HEK293 (cell line): ENCODE results near the gene MYL3.

Experiments
- CTCF ChIA-PET: fragments of 350-600 bp; formaldehyde crosslinking; extraction: SDS; loops from one replicate; lab custom pipeline; 2021; ENCODE audit warnings: antibody characterized with exemption; lab: Yijun Ruan, JAX
- POLR2A ChIA-PET: fragments of 300-600 bp; formaldehyde crosslinking; extraction: SDS; loops from one replicate; lab custom pipeline; 2020; ENCODE audit warnings: antibody characterized with exemption, inconsistent platforms; lab: Yijun Ruan, JAX
- H3K27ac ChIP-seq: fragments of 200-500 bp; sonication (Bioruptor generic); 2 replicates; pipeline ENCODE4 v1.5.1; 2014; ENCODE audit warnings: low read depth, low read length, control low read depth, inconsistent platforms; ENCODE audit errors: extremely low read depth
- H3K36me3 ChIP-seq, 2 experiments: fragments of 200-500 bp in 1 of 2; sonication (Bioruptor generic) in 1 of 2; 1 replicate in 1 of 2; 2 replicates in 1 of 2; pipeline ENCODE4 v1.5.1; 2014 to 2017; ENCODE audit warnings: inconsistent platforms in 2 of 2, low read length in 2 of 2; ENCODE audit not compliant: control insufficient read depth in 2 of 2, insufficient read depth in 1 of 2
- H3K4me1 ChIP-seq: fragments of 200-500 bp; sonication (Bioruptor generic); 2 replicates; pipeline ENCODE4 v1.5.1; 2014; ENCODE audit warnings: mild to moderate bottlenecking, low read length, inconsistent platforms; ENCODE audit not compliant: control insufficient read depth, insufficient read depth
- H3K4me3 ChIP-seq: 2 replicates; pipeline ENCODE4 v1.5.1; 2011; ENCODE audit warnings: low read depth, mild to moderate bottlenecking, control low read depth, low read length, moderate library complexity
- H3K9me3 ChIP-seq: fragments of 200-500 bp; sonication (Bioruptor generic); 2 replicates; pipeline ENCODE4 v1.5.1; 2014; ENCODE audit warnings: low read depth, low read length, inconsistent platforms; ENCODE audit not compliant: control insufficient read depth, insufficient read depth
- FEZF1 ChIP-seq: fragments of 450-650 bp; formaldehyde crosslinking; IDR thresholded peaks from 2 replicates; pipeline ENCODE4 v1.5.1; 2016; ENCODE audit warnings: missing biosample characterization, missing genetic modification characterization
- REPIN1 ChIP-seq: fragments of 450-650 bp; formaldehyde crosslinking; IDR thresholded peaks from 2 replicates; pipeline ENCODE4 v1.5.1; 2017; ENCODE audit warnings: missing biosample characterization, missing genetic modification characterization, low read depth
- SALL2 ChIP-seq: fragments of 450-650 bp; formaldehyde crosslinking; IDR thresholded peaks from 2 replicates; pipeline ENCODE4 v1.5.0; 2017; ENCODE audit warnings: missing biosample characterization, mild to moderate bottlenecking, missing genetic modification characterization, borderline replicate concordance
- SP3 ChIP-seq: fragments of 450-650 bp; formaldehyde crosslinking; IDR thresholded peaks from 2 replicates; pipeline ENCODE4 v1.5.1; 2016; ENCODE audit warnings: missing biosample characterization, missing genetic modification characterization
- TCF7L2 ChIP-seq: IDR thresholded peaks from 2 replicates; pipeline ENCODE4 v1.6.1; 2011; ENCODE audit warnings: low read depth, mild to moderate bottlenecking, inconsistent platforms, low read length, moderate library complexity, borderline replicate concordance
- TRIM28 ChIP-seq: IDR thresholded peaks from 2 replicates; pipeline ENCODE4 v1.6.1; 2011; ENCODE audit warnings: low read length, control low read depth, borderline replicate concordance
- ZNF10 ChIP-seq: fragments of 450-650 bp; formaldehyde crosslinking; IDR thresholded peaks from 2 replicates; pipeline ENCODE4 v1.5.1; 2017; ENCODE audit warnings: missing biosample characterization, missing genetic modification characterization
- ZNF155 ChIP-seq: fragments of 450-650 bp; formaldehyde crosslinking; IDR thresholded peaks from 2 replicates; pipeline ENCODE4 v1.5.1; 2016; ENCODE audit warnings: missing biosample characterization, missing genetic modification characterization
- ZNF16 ChIP-seq: fragments of 450-650 bp; formaldehyde crosslinking; IDR thresholded peaks from 2 replicates; pipeline ENCODE4 v1.5.1; 2016; ENCODE audit warnings: low read depth, missing biosample characterization, missing genetic modification characterization
- ZNF175 ChIP-seq: fragments of 450-650 bp; formaldehyde crosslinking; IDR thresholded peaks from 2 replicates; pipeline ENCODE4 v1.5.1; 2016; ENCODE audit warnings: missing biosample characterization, missing genetic modification characterization
- ZNF24 ChIP-seq: fragments of 450-650 bp; formaldehyde crosslinking; IDR thresholded peaks from 2 replicates; pipeline ENCODE4 v1.5.1; 2016; ENCODE audit warnings: missing biosample characterization, missing genetic modification characterization
- ZNF266 ChIP-seq: fragments of 450-650 bp; formaldehyde crosslinking; IDR thresholded peaks from 2 replicates; pipeline ENCODE4 v1.5.1; 2016; ENCODE audit warnings: missing biosample characterization, missing genetic modification characterization, low read depth
- ZNF366 ChIP-seq: fragments of 450-650 bp; formaldehyde crosslinking; conservative IDR thresholded peaks from 2 replicates; pipeline ENCODE4 v1.5.1; 2016; ENCODE audit warnings: missing biosample characterization, missing genetic modification characterization
- ZNF37A ChIP-seq: fragments of 450-650 bp; IDR thresholded peaks from 2 replicates; pipeline ENCODE4 v1.5.1; 2018; ENCODE audit warnings: missing biosample characterization, missing genetic modification characterization
- ZNF501 ChIP-seq: fragments of 450-650 bp; formaldehyde crosslinking; IDR thresholded peaks from 2 replicates; pipeline ENCODE4 v1.5.1; 2016; ENCODE audit warnings: missing biosample characterization, missing genetic modification characterization
- ZNF510 ChIP-seq: fragments of 450-650 bp; formaldehyde crosslinking; IDR thresholded peaks from 2 replicates; pipeline ENCODE4 v1.5.1; 2018; ENCODE audit warnings: mild to moderate bottlenecking, missing genetic modification characterization, missing biosample characterization; ENCODE audit not compliant: insufficient replicate concordance
- ZNF548 ChIP-seq: fragments of 450-650 bp; formaldehyde crosslinking; IDR thresholded peaks from 2 replicates; pipeline ENCODE4 v1.5.1; 2016; ENCODE audit warnings: missing biosample characterization, missing genetic modification characterization
- ZNF555 ChIP-seq: fragments of 450-650 bp; formaldehyde crosslinking; conservative IDR thresholded peaks from 2 replicates; pipeline ENCODE4 v1.5.1; 2017; ENCODE audit warnings: missing biosample characterization, mild to moderate bottlenecking, missing genetic modification characterization, inconsistent platforms
- ZNF560 ChIP-seq: fragments of 450-650 bp; formaldehyde crosslinking; IDR thresholded peaks from 2 replicates; pipeline ENCODE4 v1.5.1; 2017; ENCODE audit warnings: missing biosample characterization, missing genetic modification characterization, borderline replicate concordance
- ZNF561 ChIP-seq: fragments of 450-650 bp; IDR thresholded peaks from 2 replicates; pipeline ENCODE4 v1.5.1; 2018; ENCODE audit warnings: missing biosample characterization, missing genetic modification characterization, borderline replicate concordance
- ZNF660 ChIP-seq: fragments of 450-650 bp; IDR thresholded peaks from 2 replicates; pipeline ENCODE4 v1.5.1; 2018; ENCODE audit warnings: missing biosample characterization, mild to moderate bottlenecking, missing genetic modification characterization
- TF ChIP-seq, protein P1 (sequence below): fragments of 450-650 bp; formaldehyde crosslinking; IDR thresholded peaks from 2 replicates; pipeline ENCODE4 v1.5.1; 2016; ENCODE audit warnings: missing biosample characterization, missing genetic modification characterization, low read depth
- TF ChIP-seq, protein P2 (sequence below): fragments of 450-650 bp; formaldehyde crosslinking; IDR thresholded peaks from 2 replicates; pipeline ENCODE4 v1.5.1; 2016; ENCODE audit warnings: missing biosample characterization, missing genetic modification characterization
- TF ChIP-seq, protein P3 (sequence below): fragments of 450-650 bp; IDR thresholded peaks from 2 replicates; pipeline ENCODE4 v1.5.1; 2018; ENCODE audit warnings: missing biosample characterization, missing genetic modification characterization
- TF ChIP-seq, protein P4 (sequence below): fragments of 450-650 bp; formaldehyde crosslinking; IDR thresholded peaks from 2 replicates; pipeline ENCODE4 v1.5.1; 2017; ENCODE audit warnings: missing biosample characterization, missing genetic modification characterization
- TF ChIP-seq, protein P5 (sequence below): fragments of 450-650 bp; formaldehyde crosslinking; IDR thresholded peaks from 2 replicates; pipeline ENCODE4 v1.5.1; 2017; ENCODE audit warnings: missing biosample characterization, missing genetic modification characterization

The MYL3 gene

DNA sequence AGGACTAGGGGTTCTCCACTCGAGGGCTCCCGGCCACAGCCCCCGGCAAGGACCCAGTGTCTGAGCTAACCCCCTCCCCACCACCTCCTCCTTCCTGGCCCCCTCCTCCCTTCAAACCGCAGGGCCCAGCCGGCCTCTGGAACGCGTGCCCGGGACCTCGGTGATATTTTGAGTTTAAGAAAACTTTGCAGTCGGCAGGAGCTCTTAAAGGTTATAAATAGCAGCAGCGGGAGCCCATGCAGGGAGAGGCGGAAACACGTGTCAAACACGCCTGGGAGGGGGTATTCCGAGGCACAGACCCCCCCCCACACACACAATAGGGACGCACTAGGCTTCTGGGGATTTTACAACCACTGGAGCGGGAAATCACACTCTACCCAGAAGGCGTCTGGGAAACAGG lies 11.2 kb upstream of the MYL3 start (continued):
- TF ChIP-seq, protein P1, sequence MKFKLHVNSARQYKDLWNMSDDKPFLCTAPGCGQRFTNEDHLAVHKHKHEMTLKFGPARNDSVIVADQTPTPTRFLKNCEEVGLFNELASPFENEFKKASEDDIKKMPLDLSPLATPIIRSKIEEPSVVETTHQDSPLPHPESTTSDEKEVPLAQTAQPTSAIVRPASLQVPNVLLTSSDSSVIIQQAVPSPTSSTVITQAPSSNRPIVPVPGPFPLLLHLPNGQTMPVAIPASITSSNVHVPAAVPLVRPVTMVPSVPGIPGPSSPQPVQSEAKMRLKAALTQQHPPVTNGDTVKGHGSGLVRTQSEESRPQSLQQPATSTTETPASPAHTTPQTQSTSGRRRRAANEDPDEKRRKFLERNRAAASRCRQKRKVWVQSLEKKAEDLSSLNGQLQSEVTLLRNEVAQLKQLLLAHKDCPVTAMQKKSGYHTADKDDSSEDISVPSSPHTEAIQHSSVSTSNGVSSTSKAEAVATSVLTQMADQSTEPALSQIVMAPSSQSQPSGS (tag by site-specific recombination) = no peak
- TF ChIP-seq ZNF366 (tag by site-specific recombination) (no peak), ZNF37A (no peak), SALL2 (tag by site-specific recombination) (no peak), TRIM28 (no peak)
- TF ChIP-seq, protein P2, sequence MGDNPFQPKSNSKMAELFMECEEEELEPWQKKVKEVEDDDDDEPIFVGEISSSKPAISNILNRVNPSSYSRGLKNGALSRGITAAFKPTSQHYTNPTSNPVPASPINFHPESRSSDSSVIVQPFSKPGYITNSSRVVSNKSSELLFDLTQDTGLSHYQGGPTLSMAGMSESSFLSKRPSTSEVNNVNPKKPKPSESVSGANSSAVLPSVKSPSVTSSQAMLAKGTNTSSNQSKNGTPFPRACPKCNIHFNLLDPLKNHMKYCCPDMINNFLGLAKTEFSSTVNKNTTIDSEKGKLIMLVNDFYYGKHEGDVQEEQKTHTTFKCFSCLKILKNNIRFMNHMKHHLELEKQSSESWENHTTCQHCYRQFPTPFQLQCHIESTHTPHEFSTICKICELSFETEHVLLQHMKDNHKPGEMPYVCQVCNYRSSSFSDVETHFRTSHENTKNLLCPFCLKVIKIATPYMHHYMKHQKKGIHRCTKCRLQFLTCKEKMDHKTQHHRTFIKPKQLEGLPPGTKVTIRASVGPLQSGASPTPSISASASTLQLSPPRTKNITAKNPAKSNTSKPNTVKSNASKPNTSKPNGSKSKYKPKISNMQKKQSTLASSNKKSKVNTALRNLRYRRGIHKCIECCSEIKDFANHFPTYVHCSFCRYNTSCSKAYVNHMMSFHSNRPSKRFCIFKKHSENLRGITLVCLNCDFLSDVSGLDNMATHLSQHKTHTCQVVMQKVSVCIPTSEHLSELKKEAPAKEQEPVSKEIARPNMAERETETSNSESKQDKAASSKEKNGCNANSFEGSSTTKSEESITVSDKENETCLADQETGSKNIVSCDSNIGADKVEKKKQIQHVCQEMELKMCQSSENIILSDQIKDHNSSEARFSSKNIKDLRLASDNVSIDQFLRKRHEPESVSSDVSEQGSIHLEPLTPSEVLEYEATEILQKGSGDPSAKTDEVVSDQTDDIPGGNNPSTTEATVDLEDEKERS (tag by site-specific recombination) = no peak

DNA sequence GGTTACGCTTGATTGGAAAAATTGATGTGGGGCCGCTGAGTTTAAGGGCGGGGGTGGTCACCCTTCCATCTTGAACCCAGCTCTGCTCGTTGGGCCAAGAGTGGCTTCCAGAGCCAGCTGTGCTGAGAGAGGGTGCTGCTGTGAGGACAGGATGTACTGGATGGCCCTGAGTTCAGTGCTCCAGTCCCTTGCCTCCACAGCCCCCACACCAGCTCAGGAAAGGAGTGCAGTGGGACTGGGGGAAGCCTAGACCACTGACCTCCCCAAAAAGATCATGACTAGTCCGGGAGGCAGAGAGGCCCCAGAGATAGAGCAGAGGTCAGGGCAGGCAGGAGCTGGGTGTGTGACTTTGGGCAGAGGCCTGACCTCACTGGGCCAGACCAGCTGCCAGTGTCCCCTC lies 10.3 kb upstream of the MYL3 start:
- ChIA-PET CTCF (interaction anchor here (1.0 kb wide), 1 partner anchor 22 kb away, joined by 4 read pairs; no protein-coding TSS in a partner anchor), POLR2A (no interaction called here)
- no peak for TF ChIP-seq FEZF1 (tag by site-specific recombination)
- TF ChIP-seq ZNF175 = no peak
- no peak for TF ChIP-seq ZNF266 (tag by site-specific recombination)
- TF ChIP-seq, protein P3, sequence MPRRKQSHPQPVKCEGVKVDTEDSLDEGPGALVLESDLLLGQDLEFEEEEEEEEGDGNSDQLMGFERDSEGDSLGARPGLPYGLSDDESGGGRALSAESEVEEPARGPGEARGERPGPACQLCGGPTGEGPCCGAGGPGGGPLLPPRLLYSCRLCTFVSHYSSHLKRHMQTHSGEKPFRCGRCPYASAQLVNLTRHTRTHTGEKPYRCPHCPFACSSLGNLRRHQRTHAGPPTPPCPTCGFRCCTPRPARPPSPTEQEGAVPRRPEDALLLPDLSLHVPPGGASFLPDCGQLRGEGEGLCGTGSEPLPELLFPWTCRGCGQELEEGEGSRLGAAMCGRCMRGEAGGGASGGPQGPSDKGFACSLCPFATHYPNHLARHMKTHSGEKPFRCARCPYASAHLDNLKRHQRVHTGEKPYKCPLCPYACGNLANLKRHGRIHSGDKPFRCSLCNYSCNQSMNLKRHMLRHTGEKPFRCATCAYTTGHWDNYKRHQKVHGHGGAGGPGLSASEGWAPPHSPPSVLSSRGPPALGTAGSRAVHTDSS = no peak
- no peak for TF ChIP-seq TCF7L2
- TF ChIP-seq ZNF501 (tag by site-specific recombination) = no peak
- TF ChIP-seq ZNF510 = no peak
- TF ChIP-seq, protein P4, sequence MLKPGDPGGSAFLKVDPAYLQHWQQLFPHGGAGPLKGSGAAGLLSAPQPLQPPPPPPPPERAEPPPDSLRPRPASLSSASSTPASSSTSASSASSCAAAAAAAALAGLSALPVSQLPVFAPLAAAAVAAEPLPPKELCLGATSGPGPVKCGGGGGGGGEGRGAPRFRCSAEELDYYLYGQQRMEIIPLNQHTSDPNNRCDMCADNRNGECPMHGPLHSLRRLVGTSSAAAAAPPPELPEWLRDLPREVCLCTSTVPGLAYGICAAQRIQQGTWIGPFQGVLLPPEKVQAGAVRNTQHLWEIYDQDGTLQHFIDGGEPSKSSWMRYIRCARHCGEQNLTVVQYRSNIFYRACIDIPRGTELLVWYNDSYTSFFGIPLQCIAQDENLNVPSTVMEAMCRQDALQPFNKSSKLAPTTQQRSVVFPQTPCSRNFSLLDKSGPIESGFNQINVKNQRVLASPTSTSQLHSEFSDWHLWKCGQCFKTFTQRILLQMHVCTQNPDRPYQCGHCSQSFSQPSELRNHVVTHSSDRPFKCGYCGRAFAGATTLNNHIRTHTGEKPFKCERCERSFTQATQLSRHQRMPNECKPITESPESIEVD (tag by site-specific recombination) = no peak
- H3K9me3 ChIP-seq = no peaks in the 10 kb centered on the region
- no peaks in the 10 kb centered on the region for H3K4me1 ChIP-seq
- H3K36me3 ChIP-seq = no peaks in the 10 kb centered on the region
- H3K27ac ChIP-seq = no peak overlapping the region
- H3K4me3 ChIP-seq = no peak overlapping the region

DNA sequence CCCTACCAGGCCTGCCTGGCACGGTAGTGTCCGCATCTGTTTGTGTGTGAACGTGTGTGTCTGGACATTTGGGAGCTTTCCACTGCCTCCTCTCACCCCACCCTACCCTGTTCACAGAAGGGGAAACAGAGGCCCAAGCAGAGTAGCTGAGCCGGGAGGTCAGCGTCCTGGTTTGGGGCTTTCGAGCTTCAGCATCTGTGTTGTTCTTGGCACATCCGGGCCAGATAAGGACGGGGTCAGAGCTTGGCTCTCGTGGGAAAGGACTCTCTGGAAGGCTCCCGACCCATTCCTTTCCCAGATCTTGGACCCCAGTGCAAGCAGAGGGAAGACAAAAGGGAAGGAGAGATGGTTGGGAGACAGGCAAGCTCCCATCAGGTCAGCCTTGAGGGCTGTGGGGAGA lies 8.0 kb upstream of the MYL3 start:
- no peak for TF ChIP-seq ZNF155 (tag by site-specific recombination)
- TF ChIP-seq ZNF660 = no peak
- TF ChIP-seq ZNF555 = no peak
- no peak for TF ChIP-seq REPIN1 (tag by site-specific recombination)
- no peak for TF ChIP-seq ZNF16
- no peak for TF ChIP-seq ZNF560
- TF ChIP-seq ZNF548 (tag by site-specific recombination) = no peak
- TF ChIP-seq, protein P5, sequence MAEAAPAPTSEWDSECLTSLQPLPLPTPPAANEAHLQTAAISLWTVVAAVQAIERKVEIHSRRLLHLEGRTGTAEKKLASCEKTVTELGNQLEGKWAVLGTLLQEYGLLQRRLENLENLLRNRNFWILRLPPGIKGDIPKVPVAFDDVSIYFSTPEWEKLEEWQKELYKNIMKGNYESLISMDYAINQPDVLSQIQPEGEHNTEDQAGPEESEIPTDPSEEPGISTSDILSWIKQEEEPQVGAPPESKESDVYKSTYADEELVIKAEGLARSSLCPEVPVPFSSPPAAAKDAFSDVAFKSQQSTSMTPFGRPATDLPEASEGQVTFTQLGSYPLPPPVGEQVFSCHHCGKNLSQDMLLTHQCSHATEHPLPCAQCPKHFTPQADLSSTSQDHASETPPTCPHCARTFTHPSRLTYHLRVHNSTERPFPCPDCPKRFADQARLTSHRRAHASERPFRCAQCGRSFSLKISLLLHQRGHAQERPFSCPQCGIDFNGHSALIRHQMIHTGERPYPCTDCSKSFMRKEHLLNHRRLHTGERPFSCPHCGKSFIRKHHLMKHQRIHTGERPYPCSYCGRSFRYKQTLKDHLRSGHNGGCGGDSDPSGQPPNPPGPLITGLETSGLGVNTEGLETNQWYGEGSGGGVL (tag by site-specific recombination) = no peak
- no peak for TF ChIP-seq ZNF561 (tag by site-specific recombination)
- no peak for TF ChIP-seq ZNF10 (tag by site-specific recombination)
- no peak for TF ChIP-seq SP3 (tag by site-specific recombination)
- TF ChIP-seq ZNF24 (tag by site-specific recombination) = no peak
- POLR2A ChIA-PET = interaction anchor here (1.2 kb wide), 1 partner anchor 11 kb away, joined by 4 read pairs; no protein-coding TSS in a partner anchor
- Histone ChIP-seq H3K9me3 (no peaks in the 10 kb centered on the region), H3K27ac (no peak overlapping the region), H3K4me1 (no peaks in the 10 kb centered on the region), H3K36me3 (no peaks in the 10 kb centered on the region), H3K4me3 (no peak overlapping the region)
- CTCF ChIA-PET = interaction anchor here (0.7 to 1.0 kb wide), 3 partner anchors 12 to 24 kb away, joined by 3 to 5 read pairs (median 5); no protein-coding TSS in a partner anchor
